Fibroblast of lung (primary cell): ENCODE measurements around the gene LIAS.

Experiments used
- CTCF ChIP-seq, 2 donors: IDR thresholded peaks in 1 of 2; conservative IDR thresholded peaks in 1 of 2; 1 replicate in 1 of 2; 2 replicates in 1 of 2; pipeline ENCODE4 v1.5.1; 2011 to 2012; ENCODE audit warnings: low read length in 2 of 2, control low read depth in 1 of 2, inconsistent platforms in 1 of 2, low read depth in 1 of 2, mild to moderate bottlenecking in 1 of 2
- EZH2 ChIP-seq: IDR thresholded peaks from 2 replicates; pipeline ENCODE4 v1.5.1; 2012; ENCODE audit warnings: low read length, control low read depth, mild to moderate bottlenecking; ENCODE audit errors: missing control alignments

- TF ChIP-seq CTCF (conservative IDR thresholded peaks at IDR 0.05 in 1 of 2, IDR thresholded peaks at IDR 0.05 in 1 of 2; ENCODE audit: low read depth in 1 of 2, low read length in 2 of 2) (no peak), EZH2 (no peak)
These were observed 1.7 kb upstream of the LIAS start for GRCh38 chr4:39456946-39457763.
